ENCODE results near the gene DVL1. TPM values are rescaled to one million over a fixed set of nuclear protein-coding genes. Genes with fewer than 3 reads are reported as not detected.
"Not testable (repeated sequence)": the region's sequence is repeated elsewhere in the genome, so short reads cannot be mapped to it uniquely, and the experiment has no call there.

DVL1 gene
- total RNA-seq, 4 donors from 2014 or later: 130 to 191 (median 144) TPM

GRCh38 chr1:1387098-1388077 lies 38.2 kb upstream of the DVL1 start:
- Histone ChIP-seq H3K27me3 (no peaks in the 10 kb centered on the region), H3K4me3 (no peak overlapping the region), H3K9me3 (no peaks in the 10 kb centered on the region), H3K4me1 (no peaks in the 10 kb centered on the region), H3K36me3 (peaks cover 8 to 93% (median 61%) of the 10 kb centered on the region in 3 donors), H3K27ac (no peak overlapping the region)
- WGBS, 2 donors: 95 to 96% methylated on average over 49 to 50 of the region's 50 CpGs
- TF ChIP-seq CTCF (IDR thresholded peaks at IDR 0.05) (no peak), EP300 (IDR thresholded peaks at IDR 0.05) (no peak), POLR2A (IDR thresholded peaks at IDR 0.05) (no peak)
- no peak for DNase-seq (ENCODE audit: low spot score in 2 of 2)

- no peak for DNase-seq (ENCODE audit: low spot score in 2 of 2)
- H3K9me3 ChIP-seq: no peaks in the 10 kb centered on the region
- no peaks in the 10 kb centered on the region for H3K27me3 ChIP-seq
- H3K4me3 ChIP-seq: no peak overlapping the region
- WGBS, 2 donors: 89 to 93% methylated on average over 7 to 8 of the region's 8 CpGs
- H3K4me1 ChIP-seq: no peaks in the 10 kb centered on the region
- TF ChIP-seq EP300 (IDR thresholded peaks at IDR 0.05): no peak
- TF ChIP-seq CTCF (IDR thresholded peaks at IDR 0.05): no peak
- no peak for TF ChIP-seq POLR2A (IDR thresholded peaks at IDR 0.05)
- no peak overlapping the region for H3K27ac ChIP-seq
- H3K36me3 ChIP-seq: peaks cover 8 to 86% (median 50%) of the 10 kb centered on the region in 3 donors
Observed at GRCh38 chr1:1385931-1386330, 36.7 kb upstream of the DVL1 start.

GRCh38 chr1:1385339-1385738 lies 36.1 kb upstream of the DVL1 start:
- H3K4me3 ChIP-seq; H3K9me3 ChIP-seq; H3K27me3 ChIP-seq; DNase-seq (ENCODE audit: low spot score in 2 of 2); H3K4me1 ChIP-seq; H3K27ac ChIP-seq: not testable (repeated sequence)
- WGBS, 2 donors: 93 to 94% methylated on average over 29 of the region's 29 CpGs
- peaks cover 7 to 84% (median 46%) of the 10 kb centered on the region in 3 donors for H3K36me3 ChIP-seq

- no peaks in the 10 kb centered on the region for H3K9me3 ChIP-seq
- peaks cover under 1 to 44% (median 7%) of the 10 kb centered on the region in 3 donors for H3K36me3 ChIP-seq
- H3K4me1 ChIP-seq: peaks cover 0 to under 1% (median 0%) of the 10 kb centered on the region in 4 donors
- H3K27ac ChIP-seq: no peak overlapping the region
- H3K4me3 ChIP-seq: no peak overlapping the region
- DNase-seq (ENCODE audit: low spot score in 2 of 2): no peak
- no peak for TF ChIP-seq EP300 (IDR thresholded peaks at IDR 0.05)
- WGBS, 2 donors: 56 to 76% methylated on average over 3 to 8 of the region's 8 CpGs
- H3K27me3 ChIP-seq: no peaks in the 10 kb centered on the region
Observed at GRCh38 chr1:1381294-1381693, 32.1 kb upstream of the DVL1 start.

- Histone ChIP-seq H3K27ac (no peak overlapping the region), H3K36me3 (peaks cover 0 to 40% (median 3%) of the 10 kb centered on the region in 3 donors), H3K4me1 (peaks cover 0 to 5% (median 3%) of the 10 kb centered on the region in 4 donors), H3K4me3 (no peak overlapping the region), H3K27me3 (no peaks in the 10 kb centered on the region), H3K9me3 (no peaks in the 10 kb centered on the region)
- TF ChIP-seq CTCF (IDR thresholded peaks at IDR 0.05) (no peak), EP300 (IDR thresholded peaks at IDR 0.05) (no peak), POLR2A (IDR thresholded peaks at IDR 0.05) (no peak)
- DNase-seq (ENCODE audit: low spot score in 2 of 2): no peak
- WGBS, 2 donors: 89 to 91% methylated on average over 9 to 16 of the region's 16 CpGs
Observed at GRCh38 chr1:1380860-1381259, 31.6 kb upstream of the DVL1 start.

- H3K9me3 ChIP-seq: no peaks in the 10 kb centered on the region
- no peak overlapping the region for H3K27ac ChIP-seq
- no peak for DNase-seq (ENCODE audit: low spot score in 2 of 2)
- H3K4me1 ChIP-seq: peaks cover 0 to 27% (median 20%) of the 10 kb centered on the region in 4 donors
- 91 to 93% methylated on average over 16 of the region's 16 CpGs for WGBS, 2 donors
- H3K4me3 ChIP-seq: no peak overlapping the region
- H3K27me3 ChIP-seq: no peaks in the 10 kb centered on the region
- TF ChIP-seq POLR2A (IDR thresholded peaks at IDR 0.05) (no peak), CTCF (IDR thresholded peaks at IDR 0.05) (no peak), EP300 (IDR thresholded peaks at IDR 0.05) (no peak)
- H3K36me3 ChIP-seq: peaks cover 0 to 25% (median 7%) of the 10 kb centered on the region in 3 donors
Observed at GRCh38 chr1:1377540-1378205, 28.5 kb upstream of the DVL1 start.

Measured in tibial nerve (tissue), 4 donors.